HS-5 (cell line): ENCODE data around the gene CFTR.
"Not testable (repeated sequence)": the region's sequence is repeated elsewhere in the genome, so short reads cannot be mapped to it uniquely, and the experiment has no call there.

Source experiments
- DNase-seq: peaks from one replicate; pipeline ENCODE4 v3.0.0-alpha.2; 2012; ENCODE audit warnings: low read depth

The CFTR gene

DNA sequence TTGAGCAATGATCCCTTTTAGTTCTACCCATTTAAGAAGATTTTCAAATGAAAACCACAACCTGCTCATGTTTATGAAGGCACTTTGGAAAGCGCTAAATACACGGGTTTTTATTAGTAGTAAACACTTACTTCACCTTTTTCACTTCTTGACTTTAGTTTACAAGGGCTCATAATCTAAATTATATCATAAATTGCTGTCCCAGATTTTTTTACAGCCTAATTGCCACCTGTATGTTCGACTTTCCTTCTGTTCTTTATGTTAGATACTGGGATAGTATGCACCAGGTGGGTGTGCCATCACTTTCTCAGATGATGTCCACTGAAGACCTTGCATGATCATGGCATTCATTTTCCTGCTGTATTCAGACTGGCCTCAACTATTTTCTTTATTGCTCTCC, 22.5 kb downstream of the CFTR start:
- DNase-seq = no peak

DNA sequence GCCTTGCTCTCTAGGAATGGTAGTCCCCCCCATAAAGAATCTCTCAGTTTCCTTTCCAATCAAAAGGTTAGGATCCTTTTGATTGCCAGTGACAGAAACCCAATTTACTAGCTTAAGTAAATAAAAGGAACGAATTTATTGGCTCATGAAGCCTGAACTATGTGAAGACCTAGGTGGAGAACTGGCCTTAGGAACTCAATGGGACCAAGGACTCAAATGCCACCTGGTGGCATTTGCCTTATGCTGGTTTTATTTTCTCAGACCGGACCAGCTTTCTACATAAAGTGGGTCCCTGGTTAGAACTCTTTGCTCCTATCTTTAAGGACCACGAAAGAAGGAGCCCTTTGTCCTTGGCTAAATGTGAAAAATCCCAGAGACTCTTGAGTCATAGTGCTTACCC, 25.4 kb downstream of the CFTR start:
- no peak for DNase-seq

DNA sequence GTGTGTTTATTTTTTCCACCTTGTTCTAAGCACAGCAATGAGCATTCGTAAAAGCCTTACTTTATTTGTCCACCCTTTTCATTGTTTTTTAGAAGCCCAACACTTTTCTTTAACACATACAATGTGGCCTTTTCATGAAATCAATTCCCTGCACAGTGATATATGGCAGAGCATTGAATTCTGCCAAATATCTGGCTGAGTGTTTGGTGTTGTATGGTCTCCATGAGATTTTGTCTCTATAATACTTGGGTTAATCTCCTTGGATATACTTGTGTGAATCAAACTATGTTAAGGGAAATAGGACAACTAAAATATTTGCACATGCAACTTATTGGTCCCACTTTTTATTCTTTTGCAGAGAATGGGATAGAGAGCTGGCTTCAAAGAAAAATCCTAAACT, 28.9 kb downstream of the CFTR start:
- DNase-seq = no peak

DNA sequence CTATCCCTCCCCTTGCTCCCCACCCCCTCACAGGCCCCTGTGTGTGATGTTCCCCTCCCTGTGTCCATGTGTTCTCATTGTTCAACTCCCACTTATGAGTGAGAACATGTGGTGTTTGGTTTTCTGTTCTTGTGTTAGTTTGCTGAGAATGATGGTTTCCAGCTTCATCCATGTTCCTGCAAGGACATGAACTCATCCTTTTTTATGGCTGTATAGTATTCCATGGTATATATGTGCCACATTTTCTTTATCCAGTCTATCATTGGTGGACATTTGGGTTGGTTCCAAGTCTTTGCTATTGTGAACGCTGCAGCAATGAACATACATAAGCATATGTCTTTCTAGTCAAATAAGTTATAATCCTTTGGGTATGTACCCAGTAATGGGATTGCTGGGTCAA, 37.4 kb downstream of the CFTR start:
- not testable (repeated sequence) for DNase-seq

DNA sequence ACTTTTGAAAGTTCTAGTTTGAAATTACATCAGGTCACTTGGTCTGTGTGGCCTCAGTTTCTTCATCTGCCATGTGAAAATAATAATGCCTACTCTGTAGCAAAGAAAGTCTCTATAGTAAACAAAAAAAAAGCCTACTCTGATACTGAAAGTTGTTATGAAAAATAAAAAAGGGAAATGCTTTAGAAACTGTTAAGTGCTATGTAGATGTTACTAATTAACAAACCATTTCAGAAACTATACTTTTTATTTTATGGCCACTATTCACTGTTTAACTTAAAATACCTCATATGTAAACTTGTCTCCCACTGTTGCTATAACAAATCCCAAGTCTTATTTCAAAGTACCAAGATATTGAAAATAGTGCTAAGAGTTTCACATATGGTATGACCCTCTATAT, 50.6 kb downstream of the CFTR start:
- no peak for DNase-seq

DNA sequence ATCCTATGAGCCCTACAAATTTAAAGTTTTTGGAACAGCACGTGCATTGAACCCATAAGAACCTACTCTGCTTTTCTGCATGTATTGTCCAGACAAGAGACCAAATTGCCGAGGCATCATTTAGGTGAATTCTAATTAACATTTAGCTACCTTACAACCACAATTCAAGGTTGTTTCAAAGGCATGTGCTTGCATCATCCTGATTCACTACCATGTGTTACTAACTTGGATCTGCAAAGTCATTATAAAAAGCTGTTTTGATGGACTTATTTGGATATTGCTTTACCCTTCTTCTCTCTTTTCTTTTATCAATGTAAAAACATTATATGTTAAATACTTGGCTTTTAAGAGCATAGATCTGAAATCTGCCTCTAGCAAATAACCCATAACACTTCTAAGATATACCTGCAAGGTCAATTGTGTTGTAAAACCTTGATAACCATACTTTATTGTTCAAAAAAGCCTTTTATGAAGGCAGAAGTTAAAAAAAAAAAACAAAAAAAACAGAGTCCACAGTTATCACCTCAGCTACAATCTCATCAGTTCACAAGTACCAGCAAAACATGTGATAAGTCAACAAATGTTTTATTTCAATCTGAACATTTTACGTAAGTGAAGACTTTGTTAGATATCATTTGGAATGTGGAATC, 51.9 kb downstream of the CFTR start:
- no peak for DNase-seq

DNA sequence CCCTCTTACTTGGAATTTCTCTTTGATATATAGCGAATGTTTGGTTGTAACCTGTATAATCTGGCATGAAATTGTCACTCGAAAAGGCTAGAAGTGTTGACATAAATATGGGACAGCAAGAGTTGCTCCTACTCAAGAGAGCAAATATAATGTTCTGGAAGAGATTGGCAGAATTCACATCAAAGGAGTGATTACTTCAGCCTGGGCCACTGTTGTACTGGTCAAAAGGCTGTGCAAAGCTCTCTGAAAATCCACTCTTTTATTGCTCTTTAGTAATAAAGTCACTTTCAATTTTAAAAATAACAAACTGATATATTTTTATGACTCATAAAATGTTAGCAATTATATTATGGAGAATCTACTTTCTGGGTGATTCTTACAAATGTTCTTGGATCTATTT, 58.2 kb downstream of the CFTR start:
- no peak for DNase-seq

DNA sequence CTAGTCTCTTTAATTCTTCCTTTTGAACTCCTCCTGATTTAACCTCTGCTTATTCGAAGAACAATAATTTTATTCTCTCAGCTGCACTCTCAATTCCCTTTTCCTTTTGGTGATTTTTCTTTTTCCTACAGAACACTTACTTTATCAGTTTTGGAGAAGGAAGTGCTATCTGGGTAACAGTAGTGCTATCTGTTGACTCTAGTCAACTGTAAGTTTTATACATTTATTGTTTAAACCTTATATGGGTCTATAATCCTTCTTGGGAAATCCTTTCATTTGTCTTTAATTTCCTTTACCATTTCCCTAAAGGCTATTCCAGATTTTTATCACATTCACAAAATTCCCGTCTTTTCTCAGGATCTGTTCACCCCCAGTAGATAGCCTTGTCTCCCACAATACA, 64.2 kb downstream of the CFTR start:
- DNase-seq = no peak

DNA sequence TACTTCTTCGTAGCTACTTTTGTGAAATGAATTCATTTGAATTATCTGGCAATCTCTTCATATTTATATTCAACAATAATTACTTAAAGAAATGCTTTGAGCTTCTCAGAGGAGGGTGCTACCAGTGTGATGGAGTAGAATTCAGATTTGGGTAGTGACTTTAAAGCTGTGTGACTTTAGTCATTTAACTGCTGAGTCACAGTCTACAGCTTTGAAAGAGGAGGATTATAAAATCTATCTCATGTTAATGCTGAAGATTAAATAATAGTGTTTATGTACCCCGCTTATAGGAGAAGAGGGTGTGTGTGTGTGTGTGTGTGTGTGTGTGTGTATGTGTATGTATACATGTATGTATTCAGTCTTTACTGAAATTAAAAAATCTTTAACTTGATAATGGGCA, 68.2 kb downstream of the CFTR start:
- DNase-seq = no peak

DNA sequence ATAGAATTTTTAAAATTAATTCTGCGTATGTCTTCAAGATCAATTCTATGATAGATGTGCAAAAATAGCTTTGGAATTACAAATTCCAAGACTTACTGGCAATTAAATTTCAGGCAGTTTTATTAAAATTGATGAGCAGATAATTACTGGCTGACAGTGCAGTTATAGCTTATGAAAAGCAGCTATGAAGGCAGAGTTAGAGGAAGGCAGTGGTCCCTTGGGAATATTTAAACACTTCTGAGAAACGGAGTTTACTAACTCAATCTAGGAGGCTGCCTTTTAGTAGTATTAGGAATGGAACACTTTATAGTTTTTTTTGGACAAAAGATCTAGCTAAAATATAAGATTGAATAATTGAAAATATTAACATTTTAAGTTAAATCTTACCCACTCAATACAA, 70.8 kb downstream of the CFTR start:
- DNase-seq = no peak

DNA sequence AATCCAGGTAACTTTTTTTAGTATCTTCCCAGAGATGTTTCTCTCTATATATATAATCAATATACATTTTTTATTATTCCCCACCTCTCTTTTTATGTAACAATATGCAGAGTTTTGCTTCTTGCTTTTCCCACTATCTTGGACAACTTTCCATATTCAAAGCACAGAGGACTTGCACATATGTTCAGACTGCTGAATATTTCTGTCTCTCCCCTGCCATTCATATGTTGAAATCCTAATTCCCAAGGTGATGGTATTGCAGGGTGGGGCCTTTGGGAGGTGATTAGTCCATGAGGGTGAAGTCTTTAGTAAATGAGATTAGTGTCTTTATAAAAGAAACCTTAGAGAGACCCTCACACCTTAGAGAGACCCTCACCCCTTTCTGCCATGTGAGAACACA, 72.8 kb downstream of the CFTR start:
- DNase-seq = no peak

DNA sequence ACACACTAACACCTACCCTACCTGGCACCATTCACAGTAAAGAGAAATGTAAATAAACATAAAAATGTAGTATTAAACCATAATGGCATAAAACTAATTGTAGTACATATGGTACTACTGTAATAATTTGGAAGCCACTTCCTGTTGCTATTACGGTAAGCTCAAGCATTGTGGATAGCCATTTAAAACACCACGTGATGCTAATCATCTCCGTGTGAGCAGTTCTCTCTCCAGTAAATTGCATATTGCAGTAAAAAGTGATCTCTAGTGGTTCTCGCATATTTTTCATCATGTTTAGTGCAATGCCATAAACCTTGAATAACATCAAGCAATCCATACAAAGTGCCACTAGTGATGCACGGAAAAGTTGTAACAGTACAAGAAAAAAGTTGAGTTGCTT, 75.4 kb downstream of the CFTR start:
- DNase-seq = no peak

DNA sequence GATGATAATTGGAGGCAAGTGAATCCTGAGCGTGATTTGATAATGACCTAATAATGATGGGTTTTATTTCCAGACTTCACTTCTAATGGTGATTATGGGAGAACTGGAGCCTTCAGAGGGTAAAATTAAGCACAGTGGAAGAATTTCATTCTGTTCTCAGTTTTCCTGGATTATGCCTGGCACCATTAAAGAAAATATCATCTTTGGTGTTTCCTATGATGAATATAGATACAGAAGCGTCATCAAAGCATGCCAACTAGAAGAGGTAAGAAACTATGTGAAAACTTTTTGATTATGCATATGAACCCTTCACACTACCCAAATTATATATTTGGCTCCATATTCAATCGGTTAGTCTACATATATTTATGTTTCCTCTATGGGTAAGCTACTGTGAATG, 79.6 kb downstream of the CFTR start:
- no peak for DNase-seq

DNA sequence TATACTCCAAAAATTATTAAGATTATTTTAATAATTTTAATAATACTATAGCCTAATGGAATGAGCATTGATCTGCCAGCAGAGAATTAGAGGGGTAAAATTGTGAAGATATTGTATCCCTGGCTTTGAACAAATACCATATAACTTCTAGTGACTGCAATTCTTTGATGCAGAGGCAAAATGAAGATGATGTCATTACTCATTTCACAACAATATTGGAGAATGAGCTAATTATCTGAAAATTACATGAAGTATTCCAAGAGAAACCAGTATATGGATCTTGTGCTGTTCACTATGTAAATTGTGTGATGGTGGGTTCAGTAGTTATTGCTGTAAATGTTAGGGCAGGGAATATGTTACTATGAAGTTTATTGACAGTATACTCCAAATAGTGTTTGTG, 80.2 kb downstream of the CFTR start:
- no peak for DNase-seq

DNA sequence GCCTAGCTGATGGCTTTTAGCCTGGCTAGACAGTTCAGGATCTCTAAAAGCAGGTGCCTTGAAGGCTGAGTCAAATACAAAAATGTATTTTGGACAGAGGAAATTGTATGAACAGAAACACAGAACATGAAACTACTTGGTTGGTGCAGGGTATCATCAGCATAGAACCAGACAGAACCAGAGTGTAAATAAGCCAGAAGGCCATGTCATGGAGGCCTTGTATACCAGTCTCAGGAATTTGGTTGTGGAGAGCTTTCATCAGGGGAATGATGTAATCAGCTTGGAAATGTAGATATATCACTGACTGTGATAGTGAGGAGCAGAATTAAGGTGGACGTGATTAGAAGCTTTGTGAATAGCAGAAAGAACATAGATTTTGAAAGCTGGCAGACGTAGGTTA, 82.9 kb downstream of the CFTR start:
- DNase-seq = no peak

DNA sequence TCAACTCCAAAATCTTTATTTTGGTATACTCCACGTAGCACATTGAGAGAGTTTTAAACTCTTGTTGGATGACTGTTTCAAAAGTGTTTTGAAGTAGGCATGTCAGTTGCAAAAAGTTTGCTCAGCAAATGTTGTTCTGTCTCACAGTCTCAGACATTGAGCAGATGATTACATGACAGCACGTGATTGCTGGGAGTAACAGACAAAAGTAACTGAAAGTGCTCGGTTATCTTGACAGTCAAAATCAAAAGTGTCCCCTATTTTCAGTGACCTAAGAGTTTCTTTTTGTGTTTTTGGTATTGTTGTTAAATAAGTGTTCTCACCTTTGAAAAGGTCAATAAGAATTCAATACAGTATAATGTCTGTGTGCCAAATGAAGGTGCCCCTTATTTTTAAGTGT, 84.3 kb downstream of the CFTR start:
- no peak for DNase-seq

DNA sequence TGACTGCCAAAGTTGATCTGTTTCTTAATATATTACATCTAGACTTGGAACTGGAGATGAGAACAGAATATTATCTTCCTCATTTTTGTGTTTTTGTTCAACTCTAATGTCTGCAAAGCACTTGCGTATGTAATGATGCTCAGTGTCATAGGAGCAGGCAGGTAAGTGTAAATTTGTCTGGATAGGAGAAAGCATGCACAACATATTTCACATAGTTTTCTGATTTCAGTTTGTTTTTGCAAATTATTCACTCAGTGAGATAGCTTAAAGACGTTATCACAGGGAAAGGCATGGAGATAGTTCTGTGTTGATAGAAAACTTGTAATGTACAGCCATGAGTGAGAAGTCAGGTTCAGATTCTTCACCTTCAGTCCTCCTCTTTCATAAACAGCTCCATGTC, 84.8 kb downstream of the CFTR start:
- no peak for DNase-seq

DNA sequence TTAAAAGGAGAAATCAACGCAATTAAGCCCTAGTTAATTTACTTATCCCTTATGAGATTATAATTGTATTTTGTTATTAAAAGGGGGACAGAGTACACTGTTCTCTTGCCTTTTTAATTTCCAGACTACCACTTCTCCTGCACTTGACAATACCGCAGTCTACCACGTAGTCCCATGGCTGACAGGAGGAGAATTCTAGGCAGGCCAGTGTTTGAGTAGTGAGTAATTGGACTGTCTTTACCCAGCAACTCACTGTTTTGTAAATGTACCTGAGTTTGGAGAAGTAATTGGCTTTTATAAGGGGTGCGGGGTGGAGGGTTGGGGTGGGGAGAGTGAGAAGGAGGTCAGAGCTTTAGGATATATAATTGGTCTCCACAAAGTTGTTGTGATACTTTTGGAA, 85.4 kb downstream of the CFTR start:
- DNase-seq = no peak

DNA sequence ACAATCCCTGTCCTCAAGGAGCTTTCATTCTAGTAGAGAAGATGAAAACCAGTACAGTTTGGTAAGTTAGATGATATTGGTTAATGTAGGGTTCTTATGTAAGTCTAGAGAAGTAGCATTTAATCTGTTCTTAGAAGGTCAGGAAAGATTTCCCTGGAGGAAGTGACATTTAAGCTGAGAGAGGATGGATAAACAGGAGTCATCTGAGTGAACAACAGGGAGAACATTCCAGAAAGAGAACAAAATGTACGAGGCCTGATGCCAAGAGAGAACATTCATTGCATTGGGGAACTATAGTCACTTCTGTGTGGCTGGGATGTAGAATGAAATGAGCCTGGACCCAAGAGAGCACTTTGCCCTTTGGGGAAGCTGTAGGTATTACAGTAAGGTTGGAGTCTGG, 88.0 kb downstream of the CFTR start:
- DNase-seq = no peak

DNA sequence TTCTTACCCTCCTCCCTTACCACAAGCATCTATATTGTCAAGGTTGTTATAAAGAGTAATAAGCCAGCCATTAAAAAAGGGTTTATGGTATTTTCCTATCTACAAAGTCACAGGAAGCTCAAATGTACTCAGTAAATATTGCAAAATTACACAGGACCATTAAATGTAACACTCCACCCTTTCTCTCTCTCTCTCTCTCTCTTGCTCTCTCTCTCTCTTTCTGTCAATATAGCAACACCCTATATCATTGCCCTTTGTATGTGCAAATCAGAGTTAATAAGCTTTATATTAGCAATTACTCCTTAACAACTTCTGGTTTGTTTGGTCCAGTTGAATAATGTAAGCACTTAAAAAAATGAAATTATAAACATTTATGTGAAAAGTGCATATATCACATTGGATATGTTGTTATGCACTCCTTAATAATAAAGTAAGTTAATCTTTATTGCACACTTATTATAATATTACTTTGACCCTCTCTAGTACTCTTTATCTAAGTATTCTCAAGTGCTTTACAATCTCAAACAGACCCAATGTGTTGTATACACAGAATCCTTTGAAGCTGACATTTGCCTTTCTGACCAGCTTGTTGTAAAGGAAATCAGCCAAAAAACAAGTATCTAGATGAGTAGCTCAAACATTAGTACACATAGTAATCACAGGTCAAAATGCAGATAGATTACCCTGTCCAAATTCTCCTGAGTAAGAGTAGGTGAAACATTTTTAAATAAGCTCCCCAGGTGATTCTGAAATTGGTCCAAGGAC, 93.2 kb downstream of the CFTR start:
- no peak for DNase-seq

DNA sequence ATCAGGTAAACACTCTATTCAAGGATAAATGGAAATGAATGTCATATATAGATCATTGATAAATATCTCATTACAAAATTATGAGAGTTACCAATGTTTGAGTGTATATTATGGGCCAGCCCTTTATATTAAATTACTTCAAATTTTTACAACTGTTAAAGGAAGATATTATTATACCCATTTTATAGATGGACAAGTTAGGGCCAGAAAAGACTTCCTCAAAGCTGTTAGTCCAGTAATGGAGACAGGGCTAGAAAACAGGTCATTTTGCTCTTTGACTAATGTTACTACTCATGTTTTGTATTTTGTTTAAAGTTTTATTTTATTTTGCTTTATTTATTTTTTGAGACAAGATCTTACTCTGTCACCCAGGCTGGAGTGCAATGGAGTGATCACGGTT, 101.6 kb downstream of the CFTR start:
- DNase-seq = no peak

DNA sequence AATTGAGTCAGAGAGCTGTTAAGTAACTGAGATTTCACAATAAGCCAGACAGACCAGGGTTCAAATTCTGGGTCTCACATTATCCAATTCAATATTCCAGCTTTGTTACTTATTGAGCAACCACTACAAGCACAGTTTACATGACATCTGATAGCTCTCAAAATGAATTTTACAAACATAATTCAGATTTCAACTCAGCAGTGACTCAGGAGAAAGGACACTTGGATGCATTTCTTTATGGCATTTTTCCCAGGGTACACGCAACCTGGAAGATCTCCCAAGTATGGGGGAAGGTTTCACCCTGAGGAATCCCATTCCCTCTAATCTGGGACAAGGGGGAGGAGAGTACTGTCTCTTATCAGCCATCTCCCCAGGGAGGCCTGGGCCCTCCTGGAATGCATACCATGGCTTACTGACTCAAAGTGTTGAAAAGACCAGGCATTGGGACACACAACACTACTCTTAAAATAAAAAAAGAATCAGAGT, 102.4 kb downstream of the CFTR start:
- peak; percentile 90 for DNase-seq

DNA sequence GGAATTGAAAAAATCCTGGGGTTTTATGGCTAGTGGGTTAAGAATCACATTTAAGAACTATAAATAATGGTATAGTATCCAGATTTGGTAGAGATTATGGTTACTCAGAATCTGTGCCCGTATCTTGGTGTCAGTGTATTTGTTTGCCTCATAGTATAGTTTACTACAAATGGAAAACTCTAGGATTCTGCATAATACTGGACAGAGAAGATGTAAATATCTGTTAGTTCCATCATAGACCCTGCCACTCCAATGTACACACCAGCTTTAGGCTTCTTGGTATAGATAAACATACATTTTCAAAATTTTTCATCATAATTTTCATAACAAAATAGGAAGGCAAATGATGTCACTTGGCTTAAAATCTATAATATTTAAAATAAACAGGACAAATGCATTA, 108.1 kb downstream of the CFTR start:
- no peak for DNase-seq

DNA sequence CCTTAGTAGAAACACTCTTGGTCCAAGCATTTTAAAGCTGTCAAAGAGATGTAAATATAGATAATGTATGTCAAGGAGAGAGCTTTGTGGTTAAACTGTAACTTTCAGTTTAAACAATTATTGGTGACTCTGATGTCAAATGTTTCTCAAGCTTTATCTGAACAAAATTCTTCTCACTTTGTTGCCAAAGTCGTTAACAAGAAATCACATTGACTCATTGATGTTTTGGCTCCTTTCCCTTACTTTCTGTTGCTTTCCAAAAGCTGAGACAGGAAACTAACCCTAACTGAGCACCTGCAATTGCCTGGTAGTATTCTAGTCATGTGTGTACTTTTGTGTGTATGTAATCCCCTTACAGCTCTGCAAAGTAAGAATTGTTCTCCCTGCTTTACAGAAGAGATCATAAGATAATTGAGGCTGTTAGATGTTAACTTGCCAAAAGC, 108.5 kb downstream of the CFTR start:
- DNase-seq = peak; percentile 31
